NT2/D1 (cell line): ENCODE measurements around the gene RGS7.
"Not testable (repeated sequence)": the region's sequence is repeated elsewhere in the genome, so short reads cannot be mapped to it uniquely, and the experiment has no call there.

ENCODE experiments used
- DNase-seq: peaks from one replicate; pipeline ENCODE4 v3.0.0-alpha.2; 2011; ENCODE audit warnings: low read depth, low spot score
- H3K27me3 ChIP-seq: 2 replicates; pipeline ENCODE4 v1.6.0; 2011; ENCODE audit warnings: mild to moderate bottlenecking; ENCODE audit not compliant: insufficient read length, insufficient read depth
- H3K36me3 ChIP-seq: 2 replicates; pipeline ENCODE4 v1.6.1; 2011; ENCODE audit warnings: mild to moderate bottlenecking, low read length, mixed read lengths; ENCODE audit not compliant: insufficient read depth, insufficient read length
- H3K4me1 ChIP-seq: 2 replicates; pipeline ENCODE4 v1.5.1; 2011; ENCODE audit not compliant: insufficient read depth, insufficient read length
- H3K4me3 ChIP-seq: 2 replicates; pipeline ENCODE4 v1.5.1; 2011; ENCODE audit warnings: low read depth; ENCODE audit not compliant: insufficient read length
- H3K9ac ChIP-seq: 2 replicates; pipeline ENCODE4 v1.6.0; 2011; ENCODE audit warnings: low read depth; ENCODE audit not compliant: insufficient read length
- H3K9me3 ChIP-seq: 2 replicates; pipeline ENCODE4 v1.5.1; 2011; ENCODE audit warnings: mild to moderate bottlenecking, low read length; ENCODE audit not compliant: insufficient read depth
- SUZ12 ChIP-seq: IDR thresholded peaks from 2 replicates; pipeline ENCODE4 v1.6.1; 2011; ENCODE audit not compliant: insufficient read length, insufficient read depth; ENCODE audit errors: extremely low read depth
- YY1 ChIP-seq: IDR thresholded peaks from 2 replicates; pipeline ENCODE4 v1.6.1; 2011; ENCODE audit not compliant: insufficient read length, insufficient read depth
- ZNF274 ChIP-seq: IDR thresholded peaks from 2 replicates; pipeline ENCODE4 v1.6.1; 2011; ENCODE audit warnings: mild to moderate bottlenecking, low read depth, low read length

The RGS7 gene

DNA sequence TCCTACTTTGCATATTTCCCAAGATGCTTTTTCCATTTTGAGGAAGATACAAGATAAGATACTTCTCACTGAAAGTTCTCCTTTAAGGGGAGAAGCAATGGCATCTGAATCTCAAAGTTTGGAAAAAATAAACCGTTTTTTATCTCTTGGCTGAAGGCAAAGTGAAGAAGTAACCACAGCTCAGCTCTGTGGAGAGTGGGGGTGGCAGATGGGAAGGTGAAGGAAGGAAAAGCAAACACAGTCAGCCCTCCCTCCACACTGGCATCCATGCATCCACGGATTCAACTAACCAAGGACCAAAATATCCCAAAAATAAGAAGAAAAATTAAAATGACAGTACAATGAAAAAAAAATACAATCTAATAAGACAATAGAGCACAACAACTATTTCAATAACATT, 211.1 kb downstream of the RGS7 start:
- TF ChIP-seq YY1 (no peak), ZNF274 (no peak), SUZ12 (no peak)
- H3K9me3 ChIP-seq, result peaks cover 28% of the 10 kb centered on the region; the same call in 1 of the 2 replicates
- no peaks in the 10 kb centered on the region for H3K27me3 ChIP-seq

DNA sequence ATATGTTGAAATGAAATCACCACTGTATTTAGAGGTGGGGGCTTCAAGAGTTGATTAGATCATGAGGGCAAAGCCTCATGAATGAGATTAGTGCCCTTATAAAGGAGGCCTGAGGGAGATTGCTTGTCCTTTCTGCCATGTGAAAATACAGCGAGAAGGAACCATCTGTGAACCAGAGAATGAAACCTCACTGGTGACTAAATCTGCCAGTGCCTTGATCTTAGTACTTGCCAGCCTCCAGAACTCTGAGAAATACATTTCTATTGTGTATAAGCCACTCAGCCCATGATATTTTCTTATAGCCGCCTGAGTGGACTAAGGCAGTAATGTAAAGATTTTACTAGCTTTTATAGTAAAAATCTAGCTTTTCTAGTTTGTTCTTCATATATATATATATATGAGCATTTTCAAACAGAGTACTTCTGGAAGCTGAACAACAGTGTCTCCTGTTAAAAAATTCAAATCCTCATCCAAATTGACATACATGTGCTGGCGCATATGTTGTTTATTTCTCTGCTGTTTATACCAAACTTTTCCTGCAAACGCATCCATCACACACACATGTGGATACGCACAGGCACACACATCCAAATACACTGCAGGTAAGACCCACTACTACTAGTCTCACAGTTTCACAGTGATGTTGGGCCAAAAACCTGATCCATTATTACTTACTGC, 213.1 kb downstream of the RGS7 start:
- no peak overlapping the region for H3K9ac ChIP-seq
- H3K4me3 ChIP-seq, result no peak overlapping the region
- no peaks in the 10 kb centered on the region for H3K36me3 ChIP-seq
- no peaks in the 10 kb centered on the region for H3K27me3 ChIP-seq
- DNase-seq, result no peak
- H3K9me3 ChIP-seq, result peaks cover 30% of the 10 kb centered on the region; the same call in 1 of the 2 replicates
- TF ChIP-seq SUZ12, result no peak
- TF ChIP-seq YY1, result no peak
- TF ChIP-seq ZNF274, result no peak
- H3K4me1 ChIP-seq, result no peaks in the 10 kb centered on the region

More for the DNA sequence above, 211.1 kb downstream of the RGS7 start:
- H3K4me1 ChIP-seq, result no peaks in the 10 kb centered on the region
- no peak for DNase-seq
- H3K4me3 ChIP-seq, result no peak overlapping the region
- no peaks in the 10 kb centered on the region for H3K36me3 ChIP-seq
- H3K9ac ChIP-seq, result no peak overlapping the region

DNA sequence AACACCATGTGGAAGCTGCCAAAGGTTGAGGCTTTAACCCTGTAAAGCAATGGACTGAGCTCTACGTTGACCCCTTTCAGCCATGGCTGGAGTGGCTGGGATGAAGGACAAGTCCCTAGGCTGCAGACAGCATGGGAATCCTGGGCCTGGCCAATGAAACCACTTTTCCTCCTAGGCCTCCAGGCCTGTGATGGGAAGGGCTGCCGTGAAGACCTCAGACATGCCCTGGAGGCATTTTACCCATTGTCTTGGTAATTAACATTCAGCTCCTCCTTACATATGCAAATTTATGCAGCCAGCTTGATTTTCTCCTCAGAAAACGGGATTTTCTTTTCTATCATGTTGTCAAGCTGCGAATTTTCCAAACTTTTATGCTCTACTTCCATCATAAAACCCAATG, 214.5 kb downstream of the RGS7 start:
- Histone ChIP-seq H3K9ac (no peak overlapping the region), H3K4me3 (no peak overlapping the region), H3K9me3 (peaks cover 30% of the 10 kb centered on the region; the same call in 1 of the 2 replicates), H3K4me1 (no peaks in the 10 kb centered on the region), H3K36me3 (no peaks in the 10 kb centered on the region), H3K27me3 (no peaks in the 10 kb centered on the region)
- peak; percentile 72 for DNase-seq
- TF ChIP-seq YY1 (no peak), SUZ12 (no peak), ZNF274 (no peak)

DNA sequence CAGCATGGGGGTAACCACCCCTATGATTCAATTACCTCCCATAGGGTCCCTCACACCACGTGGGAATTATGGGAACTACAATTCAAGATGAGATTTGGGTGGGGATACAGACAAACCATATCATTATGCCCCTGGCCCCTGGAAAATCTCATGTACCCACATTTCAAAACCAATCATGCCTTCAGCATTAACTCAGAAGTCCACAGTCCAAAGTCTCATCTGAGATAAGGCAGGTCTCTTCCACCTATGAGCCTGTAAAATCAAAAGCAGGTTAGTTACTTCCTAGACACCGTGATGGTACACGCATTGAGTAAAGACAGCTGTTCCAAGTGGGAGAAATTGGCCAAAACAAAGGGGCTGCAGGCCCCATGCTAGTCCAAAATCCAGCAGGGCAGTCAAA, 215.4 kb downstream of the RGS7 start:
- not testable (repeated sequence) for DNase-seq, H3K9ac ChIP-seq, H3K36me3 ChIP-seq, H3K4me3 ChIP-seq, H3K4me1 ChIP-seq, H3K27me3 ChIP-seq
- H3K9me3 ChIP-seq, result peaks cover 30% of the 10 kb centered on the region; the same call in 1 of the 2 replicates

DNA sequence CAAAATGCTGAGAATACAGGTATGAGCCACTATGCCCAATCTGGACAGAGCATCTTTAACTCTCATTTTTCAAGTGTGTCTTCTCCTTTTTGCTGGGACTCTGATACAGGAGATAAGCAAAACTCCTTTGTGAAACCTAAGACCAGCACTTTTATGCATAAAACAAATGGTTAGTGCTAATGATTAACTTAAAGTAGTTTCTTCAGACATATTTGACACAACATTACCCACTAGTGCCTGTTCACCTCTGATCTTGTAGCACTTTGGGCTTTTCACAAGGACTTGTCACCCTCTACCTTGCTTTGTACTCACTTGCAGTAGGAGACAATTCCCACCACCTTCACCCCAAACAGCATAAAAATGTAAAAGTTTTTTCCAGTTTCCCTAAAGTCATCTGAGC, 216.3 kb downstream of the RGS7 start:
- Histone ChIP-seq H3K27me3 (no peaks in the 10 kb centered on the region), H3K4me1 (no peaks in the 10 kb centered on the region), H3K36me3 (no peaks in the 10 kb centered on the region), H3K9me3 (peaks cover 30% of the 10 kb centered on the region; the same call in 1 of the 2 replicates), H3K9ac (no peak overlapping the region), H3K4me3 (no peak overlapping the region)
- TF ChIP-seq SUZ12, result no peak
- no peak for TF ChIP-seq ZNF274
- TF ChIP-seq YY1, result no peak
- DNase-seq, result no peak

DNA sequence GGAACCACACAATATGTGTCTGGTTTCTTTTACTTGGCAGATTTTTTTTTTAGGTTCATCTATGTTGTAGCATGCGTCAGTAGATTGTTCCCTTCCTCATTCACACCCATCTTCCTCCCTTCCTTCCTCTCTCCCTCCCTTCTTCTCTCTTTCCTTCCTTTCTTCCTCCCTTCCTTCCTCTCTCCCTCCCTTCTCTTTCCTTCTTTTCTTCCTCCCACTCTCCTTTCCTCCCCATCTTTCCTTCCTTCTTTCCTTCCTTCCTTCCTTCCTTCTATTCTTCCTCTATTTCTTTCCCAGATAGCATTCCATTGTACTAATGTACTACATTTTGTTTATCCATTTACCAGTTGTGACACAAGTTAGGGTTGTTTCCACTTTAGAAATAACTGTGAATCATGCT, 218.0 kb downstream of the RGS7 start:
- no peaks in the 10 kb centered on the region for H3K36me3 ChIP-seq
- H3K9me3 ChIP-seq, result peaks cover 30% of the 10 kb centered on the region; the same call in 1 of the 2 replicates
- no peaks in the 10 kb centered on the region for H3K27me3 ChIP-seq
- H3K9ac ChIP-seq, result no peak overlapping the region
- no peaks in the 10 kb centered on the region for H3K4me1 ChIP-seq
- TF ChIP-seq ZNF274, result no peak
- no peak for TF ChIP-seq YY1
- H3K4me3 ChIP-seq, result no peak overlapping the region
- no peak for DNase-seq

DNA sequence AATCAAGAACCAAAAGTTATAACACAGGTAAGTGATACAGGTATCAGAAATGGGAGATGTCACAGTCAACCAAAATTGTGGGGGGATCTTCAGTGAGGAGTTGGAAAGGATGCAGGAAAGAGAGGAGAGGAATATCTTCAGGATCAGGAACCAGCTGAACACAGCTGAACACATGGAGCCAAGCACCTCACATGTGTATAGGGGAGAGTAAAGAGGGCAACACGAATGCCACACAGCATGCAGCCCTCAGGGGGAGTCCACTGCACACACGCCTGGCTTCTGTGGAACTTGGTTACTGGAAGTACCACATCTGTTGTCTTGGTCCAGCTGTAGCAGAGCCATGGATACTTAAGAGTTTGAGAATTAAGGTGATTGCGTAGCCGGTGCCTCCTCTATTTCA, 218.8 kb downstream of the RGS7 start:
- no peaks in the 10 kb centered on the region for H3K4me1 ChIP-seq
- DNase-seq, result no peak
- H3K9ac ChIP-seq, result no peak overlapping the region
- TF ChIP-seq SUZ12 (no peak), YY1 (no peak), ZNF274 (no peak)
- H3K36me3 ChIP-seq, result no peaks in the 10 kb centered on the region
- H3K27me3 ChIP-seq, result no peaks in the 10 kb centered on the region
- H3K4me3 ChIP-seq, result no peak overlapping the region
- peaks cover 26% of the 10 kb centered on the region; the same call in 1 of the 2 replicates for H3K9me3 ChIP-seq

DNA sequence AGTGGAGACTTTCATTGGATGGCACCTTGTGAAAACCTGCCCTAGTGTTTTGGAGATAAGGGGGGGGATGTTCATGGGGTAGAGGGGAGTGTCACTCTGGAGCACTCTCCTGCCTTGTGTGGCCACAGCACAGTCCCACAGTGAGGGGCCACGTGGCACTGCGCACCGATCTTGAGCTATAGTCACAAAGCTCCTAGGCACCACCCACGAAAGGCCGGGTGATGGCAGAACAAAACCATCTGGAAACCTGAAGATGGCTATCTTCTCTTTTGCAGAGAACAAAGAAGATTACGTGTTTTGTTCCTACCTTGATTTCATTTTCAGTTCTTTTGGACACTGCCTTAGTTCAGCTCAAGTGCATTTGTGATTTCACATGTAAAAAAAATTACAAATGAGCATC, 220.6 kb downstream of the RGS7 start:
- Histone ChIP-seq H3K4me1 (no peaks in the 10 kb centered on the region), H3K9ac (no peak overlapping the region)
- no peak for TF ChIP-seq YY1
- no peak for TF ChIP-seq SUZ12
- TF ChIP-seq ZNF274, result no peak

More for the DNA sequence above, 220.6 kb downstream of the RGS7 start:
- no peak for DNase-seq
- Histone ChIP-seq H3K27me3 (no peaks in the 10 kb centered on the region), H3K36me3 (no peaks in the 10 kb centered on the region), H3K9me3 (peaks cover 7% of the 10 kb centered on the region; the same call in 1 of the 2 replicates), H3K4me3 (no peak overlapping the region)
